Activated CD8-positive, alpha-beta T cell treated with anti-CD3 and anti-CD28 coated beads, Interleukin-2, amount 10 ng/mL, durations not matched to agents 7 days and 5 days (primary cell): ENCODE results near the gene C5orf58. TPM values are rescaled to one million over a fixed set of nuclear protein-coding genes. Genes with fewer than 3 reads are reported as not detected.

Source experiments
- ATAC-seq: fragments of 150-1000 bp; cut with Tn5 transposase; one replicate; pipeline ENCODE4 v1.10.0; 2021; ENCODE audit warnings: moderate library complexity
- CTCF ChIA-PET: fragments of 350-600 bp; sonication (Branson Sonifier 250); formaldehyde crosslinking; loops from one replicate; lab custom pipeline; 2021; ENCODE audit warnings: antibody characterized with exemption; lab: Charles Lee
- POLR2A ChIA-PET: fragments of 350-600 bp; sonication (Branson Sonifier 250); formaldehyde crosslinking; loops from one replicate; lab custom pipeline; 2021; ENCODE audit warnings: antibody characterized with exemption; lab: Charles Lee
- DNase-seq: peaks from one replicate; pipeline ENCODE4 v3.0.0-alpha.2; 2020
- H3K27ac Mint-ChIP-seq: one replicate; pipeline ENCODE4 v1.8.0; 2021; ENCODE audit warnings: mild to moderate bottlenecking, mixed read lengths
- H3K27me3 Mint-ChIP-seq: one replicate; pipeline ENCODE4 v1.8.0; 2021; ENCODE audit warnings: low read depth, mixed read lengths
- H3K36me3 Mint-ChIP-seq: one replicate; pipeline ENCODE4 v1.8.0; 2021; ENCODE audit warnings: low read depth, mixed read lengths
- H3K4me1 Mint-ChIP-seq: one replicate; pipeline ENCODE4 v1.8.0; 2021; ENCODE audit warnings: low read depth, mixed read lengths
- H3K4me3 Mint-ChIP-seq: one replicate; pipeline ENCODE4 v1.8.0; 2021; ENCODE audit warnings: mild to moderate bottlenecking, mixed read lengths
- H3K9me3 Mint-ChIP-seq: one replicate; pipeline ENCODE4 v1.8.0; 2022; ENCODE audit warnings: mixed read lengths; ENCODE audit not compliant: insufficient read depth
- total RNA-seq, 2 experiments: library from RNA; stranded (reverse); gene quantifications; one replicate each; pipeline ENCODE4 v1.2.3, GENCODE V29; 2021

Gene C5orf58
- total RNA-seq, 2 experiments from 2014 or later: not detected

- DNase-seq (no peak), ATAC-seq (no peak)
- H3K27ac Mint-ChIP-seq: peak overlapping the region; percentile 94
- H3K4me1 Mint-ChIP-seq: peaks cover 94% of the 10 kb centered on the region
- peak overlapping the region; percentile 72 for H3K4me3 Mint-ChIP-seq
- POLR2A ChIA-PET: interaction anchor here (0.6 to 21.2 kb wide), 5 partner anchors 13 to 788 kb away, joined by 3 to 898 read pairs (median 79); partner anchors contain the start of gene LCP2
- H3K27me3 Mint-ChIP-seq: no peaks in the 10 kb centered on the region
- H3K36me3 Mint-ChIP-seq: peaks cover 89% of the 10 kb centered on the region
- CTCF ChIA-PET: interaction anchor here (0.8 to 11.4 kb wide), 7 partner anchors 13 to 59 kb away, joined by 3 to 324 read pairs (median 11); partner anchors contain the start of gene LCP2
- H3K9me3 Mint-ChIP-seq: no peaks in the 10 kb centered on the region
These were observed 47.3 kb downstream of the C5orf58 start for GRCh38 chr5:170280011-170280493.

GRCh38 chr5:170283296-170283695 is 50.5 kb downstream of the C5orf58 start:
- peak overlapping the region; percentile 80 for H3K27ac Mint-ChIP-seq
- ATAC-seq (no peak), DNase-seq (no peak)
- no peaks in the 10 kb centered on the region for H3K27me3 Mint-ChIP-seq
- CTCF ChIA-PET: interaction anchor here (1.1 to 11.4 kb wide), 10 partner anchors 9 to 64 kb away, joined by 3 to 107 read pairs (median 14); partner anchors contain the start of gene LCP2
- H3K4me1 Mint-ChIP-seq: peaks cover 98% of the 10 kb centered on the region
- H3K4me3 Mint-ChIP-seq: peak overlapping the region; percentile 72
- H3K36me3 Mint-ChIP-seq: peaks cover 91% of the 10 kb centered on the region
- no peaks in the 10 kb centered on the region for H3K9me3 Mint-ChIP-seq
- POLR2A ChIA-PET: interaction anchor here (0.6 to 21.2 kb wide), 12 partner anchors 9 to 63 kb away, joined by 3 to 898 read pairs (median 4); partner anchors contain the start of gene LCP2

GRCh38 chr5:170284231-170284630 is 51.4 kb downstream of the C5orf58 start:
- Mint-ChIP-seq H3K4me1 (peaks cover 99% of the 10 kb centered on the region), H3K27ac (peak overlapping the region; percentile 85), H3K36me3 (peaks cover 99% of the 10 kb centered on the region), H3K4me3 (peak overlapping the region; percentile 55), H3K27me3 (no peaks in the 10 kb centered on the region), H3K9me3 (no peaks in the 10 kb centered on the region)
- ChIA-PET CTCF (interaction anchor here (0.6 to 11.4 kb wide), 9 partner anchors 9 to 58 kb away, joined by 3 to 107 read pairs (median 6); partner anchors contain the start of gene LCP2), POLR2A (interaction anchor here (3.9 to 21.2 kb wide), 2 partner anchors 13 to 16 kb away, joined by 32 to 898 read pairs; partner anchors contain the start of gene LCP2)
- DNase-seq (no peak), ATAC-seq (no peak)

DNA sequence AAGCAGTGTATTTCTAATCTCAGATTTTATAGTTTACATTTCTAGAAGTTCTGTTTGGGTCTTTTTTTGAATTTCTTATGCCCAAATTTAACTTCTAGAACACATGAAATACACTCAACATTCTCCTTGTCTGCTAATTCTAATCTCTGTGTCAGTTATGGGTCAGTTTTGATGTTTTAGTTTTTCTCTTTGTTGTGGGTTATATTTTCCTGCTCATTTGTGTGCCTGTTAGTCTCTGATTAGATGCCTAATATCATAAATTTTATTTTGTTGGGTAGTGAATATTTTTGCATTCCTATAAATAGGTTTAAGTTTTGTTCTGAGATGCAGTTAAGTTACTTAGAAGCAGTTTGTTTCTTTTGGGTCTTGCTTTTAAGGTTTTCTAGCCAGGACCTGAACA is 52.4 kb downstream of the C5orf58 start:
- CTCF ChIA-PET: interaction anchor here (0.7 to 16.1 kb wide), 5 partner anchors 8 to 1116 kb away, joined by 3 to 324 read pairs (median 6); no protein-coding TSS in a partner anchor

DNA sequence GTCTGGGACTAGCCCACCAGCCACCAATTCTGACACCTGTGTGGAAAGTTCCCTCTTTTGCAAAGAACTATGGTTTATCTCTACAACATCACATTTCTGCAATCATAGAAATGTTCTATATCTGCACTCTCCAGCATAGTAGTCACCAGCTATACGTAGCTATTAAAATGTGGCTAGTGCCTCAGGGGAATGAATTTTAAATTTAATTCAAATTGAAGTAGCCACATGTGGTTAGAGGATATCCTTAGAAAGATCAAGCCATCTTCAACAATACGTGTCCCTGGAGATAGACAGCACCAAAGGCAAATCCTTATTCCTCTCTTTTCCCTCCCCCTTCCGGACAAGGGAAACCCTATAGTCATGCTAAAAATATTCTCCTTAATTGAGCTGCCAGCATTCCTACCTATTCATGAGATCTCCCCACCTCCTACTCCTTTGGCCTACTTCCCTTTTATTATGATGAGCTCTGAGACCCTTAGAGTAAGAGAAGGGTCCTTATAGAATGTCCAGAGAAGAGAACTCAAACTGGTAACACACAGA is 53.7 kb downstream of the C5orf58 start:
- DNase-seq: no peak
- Mint-ChIP-seq H3K27ac (peak overlapping the region; percentile 85), H3K36me3 (peaks cover 100% of the 10 kb centered on the region), H3K4me3 (peak overlapping the region; percentile 55), H3K27me3 (no peaks in the 10 kb centered on the region), H3K9me3 (no peaks in the 10 kb centered on the region), H3K4me1 (peaks cover 100% of the 10 kb centered on the region)
- ATAC-seq: no peak
- ChIA-PET CTCF (interaction anchor here (1.2 to 16.1 kb wide), 7 partner anchors 11 to 53 kb away, joined by 4 to 324 read pairs (median 15); partner anchors contain the start of gene LCP2), POLR2A (interaction anchor here (0.8 to 23.3 kb wide), 6 partner anchors 10 to 46 kb away, joined by 3 to 898 read pairs (median 22); partner anchors contain the start of gene LCP2)

More for the DNA sequence above, 52.4 kb downstream of the C5orf58 start:
- Mint-ChIP-seq H3K27me3 (no peaks in the 10 kb centered on the region), H3K9me3 (no peaks in the 10 kb centered on the region), H3K36me3 (peaks cover 99% of the 10 kb centered on the region), H3K4me1 (peaks cover 99% of the 10 kb centered on the region), H3K27ac (peak overlapping the region; percentile 85), H3K4me3 (peak overlapping the region; percentile 55)
- POLR2A ChIA-PET: interaction anchor here (3.1 to 23.3 kb wide), 3 partner anchors 11 to 12 kb away, joined by 40 to 898 read pairs (median 898); partner anchors contain the start of gene LCP2
- ATAC-seq: no peak
- DNase-seq: no peak

GRCh38 chr5:170287532-170287931 is 54.7 kb downstream of the C5orf58 start:
- H3K36me3 Mint-ChIP-seq: peaks cover 100% of the 10 kb centered on the region
- H3K27me3 Mint-ChIP-seq: no peaks in the 10 kb centered on the region
- peak; percentile 12 for ATAC-seq
- ChIA-PET POLR2A (interaction anchor here (0.7 to 23.3 kb wide), 5 partner anchors 9 to 45 kb away, joined by 3 to 898 read pairs (median 40); partner anchors contain the start of gene LCP2), CTCF (interaction anchor here (1.0 to 16.1 kb wide), 10 partner anchors 10 to 62 kb away, joined by 3 to 324 read pairs (median 5); partner anchors contain the start of gene LCP2)
- peak overlapping the region; percentile 85 for H3K27ac Mint-ChIP-seq
- peaks cover 100% of the 10 kb centered on the region for H3K4me1 Mint-ChIP-seq
- H3K9me3 Mint-ChIP-seq: no peaks in the 10 kb centered on the region
- no peak for DNase-seq
- peak overlapping the region; percentile 55 for H3K4me3 Mint-ChIP-seq

- Mint-ChIP-seq H3K27ac (peak overlapping the region; percentile 85), H3K9me3 (no peaks in the 10 kb centered on the region), H3K4me3 (peak overlapping the region; percentile 96), H3K27me3 (no peaks in the 10 kb centered on the region), H3K4me1 (peaks cover 100% of the 10 kb centered on the region), H3K36me3 (peaks cover 100% of the 10 kb centered on the region)
- DNase-seq (no peak), ATAC-seq (no peak)
- ChIA-PET CTCF (interaction anchor here (1.0 to 16.1 kb wide), 10 partner anchors 9 to 62 kb away, joined by 3 to 324 read pairs (median 19); partner anchors contain the start of gene LCP2), POLR2A (interaction anchor here (1.4 to 23.3 kb wide), 4 partner anchors 8 to 44 kb away, joined by 6 to 898 read pairs (median 236); partner anchors contain the start of gene LCP2)
These were observed 55.4 kb downstream of the C5orf58 start for GRCh38 chr5:170288151-170288550.

GRCh38 chr5:170288551-170288950 is 55.8 kb downstream of the C5orf58 start:
- H3K36me3 Mint-ChIP-seq: peaks cover 100% of the 10 kb centered on the region
- H3K4me3 Mint-ChIP-seq: peak overlapping the region; percentile 96
- ChIA-PET POLR2A (interaction anchor here (0.9 to 23.3 kb wide), 5 partner anchors 9 to 44 kb away, joined by 3 to 898 read pairs (median 6); partner anchors contain the start of gene LCP2), CTCF (interaction anchor here (1.0 to 16.1 kb wide), 9 partner anchors 9 to 63 kb away, joined by 3 to 324 read pairs (median 15); partner anchors contain the start of gene LCP2)
- H3K27me3 Mint-ChIP-seq: no peaks in the 10 kb centered on the region
- no peaks in the 10 kb centered on the region for H3K9me3 Mint-ChIP-seq
- peaks cover 98% of the 10 kb centered on the region for H3K4me1 Mint-ChIP-seq
- DNase-seq (no peak), ATAC-seq (no peak)
- peak overlapping the region; percentile 85 for H3K27ac Mint-ChIP-seq

GRCh38 chr5:170289121-170289520 is 56.3 kb downstream of the C5orf58 start:
- peak overlapping the region; percentile 96 for H3K4me3 Mint-ChIP-seq
- H3K4me1 Mint-ChIP-seq: peaks cover 98% of the 10 kb centered on the region
- ChIA-PET POLR2A (interaction anchor here (0.8 to 23.3 kb wide), 7 partner anchors 9 to 63 kb away, joined by 3 to 898 read pairs (median 6); partner anchors contain the start of gene LCP2), CTCF (interaction anchor here (1.5 to 16.1 kb wide), 6 partner anchors 8 to 50 kb away, joined by 3 to 324 read pairs (median 194); partner anchors contain the start of gene LCP2)
- H3K27me3 Mint-ChIP-seq: no peaks in the 10 kb centered on the region
- H3K36me3 Mint-ChIP-seq: peaks cover 100% of the 10 kb centered on the region
- DNase-seq (no peak), ATAC-seq (no peak)
- no peaks in the 10 kb centered on the region for H3K9me3 Mint-ChIP-seq
- peak overlapping the region; percentile 85 for H3K27ac Mint-ChIP-seq

DNA sequence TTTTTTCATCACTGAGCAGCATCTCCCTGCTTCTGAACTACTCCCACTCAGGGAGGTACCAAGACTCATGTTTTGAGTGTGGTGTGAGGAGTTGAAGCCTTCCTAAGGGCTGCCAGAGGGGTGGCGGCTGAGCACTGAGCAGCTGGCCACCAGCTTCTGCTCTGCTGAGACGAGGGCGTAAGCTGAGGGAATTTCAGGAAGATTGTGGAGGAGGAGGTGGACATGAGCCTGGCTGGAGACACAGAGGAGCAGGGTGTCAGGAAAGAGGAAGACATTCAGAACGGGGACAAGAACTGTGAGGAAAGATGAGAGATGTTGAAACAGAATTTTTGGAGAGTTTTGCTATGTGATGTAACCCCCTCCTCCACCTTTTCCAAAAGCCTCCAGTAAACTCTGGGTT is 57.0 kb downstream of the C5orf58 start:
- ChIA-PET CTCF (interaction anchor here (1.5 to 16.1 kb wide), 6 partner anchors 7 to 49 kb away, joined by 3 to 324 read pairs (median 194); partner anchors contain the start of gene LCP2), POLR2A (interaction anchor here (0.8 to 23.3 kb wide), 6 partner anchors 8 to 64 kb away, joined by 3 to 898 read pairs (median 6); partner anchors contain the start of gene LCP2)
- Mint-ChIP-seq H3K27ac (peak overlapping the region; percentile 85), H3K4me3 (peak overlapping the region; percentile 96), H3K27me3 (no peaks in the 10 kb centered on the region), H3K9me3 (no peaks in the 10 kb centered on the region), H3K36me3 (peaks cover 100% of the 10 kb centered on the region), H3K4me1 (peaks cover 93% of the 10 kb centered on the region)
- DNase-seq (no peak), ATAC-seq (no peak)

GRCh38 chr5:170290498-170290897 is 57.7 kb downstream of the C5orf58 start:
- Mint-ChIP-seq H3K36me3 (peaks cover 100% of the 10 kb centered on the region), H3K27me3 (no peaks in the 10 kb centered on the region), H3K27ac (peak overlapping the region; percentile 80), H3K9me3 (no peaks in the 10 kb centered on the region), H3K4me1 (peaks cover 85% of the 10 kb centered on the region), H3K4me3 (peak overlapping the region; percentile 96)
- no peak for ATAC-seq
- CTCF ChIA-PET: interaction anchor here (0.6 to 16.1 kb wide), 8 partner anchors 8 to 166 kb away, joined by 3 to 324 read pairs (median 128); no protein-coding TSS in a partner anchor
- DNase-seq: no peak
- POLR2A ChIA-PET: interaction anchor here (0.7 to 23.3 kb wide), 7 partner anchors 12 to 64 kb away, joined by 4 to 898 read pairs (median 37); no protein-coding TSS in a partner anchor
